IMR-90 (cell line): Measurements from ENCODE around the gene SH3BP5. TPM values are rescaled to one million over a fixed set of nuclear protein-coding genes. Genes with fewer than 3 reads are reported as not detected.

ENCODE experiments used
- ATAC-seq: fragments of 200-7000 bp; cut with Tn5 transposase; 2 replicates; pipeline ENCODE4 v1.9.1; 2020; ENCODE audit warnings: low read depth, mild to moderate bottlenecking, moderate library complexity
- BruUV-seq: library from RNA; stranded (reverse); fragments of 400-500 nt; replicated peaks from 2 replicates; lab custom pipeline; 2021; lab: Mats Ljungman, UMichigan
- CTCF ChIA-PET: fragments of 300-600 bp; formaldehyde crosslinking; extraction: SDS; loops from one replicate; lab custom pipeline; 2021; ENCODE audit warnings: antibody characterized with exemption; lab: Yijun Ruan, JAX
- POLR2A ChIA-PET: fragments of 300-600 bp; sonication (Branson Sonifier 250); formaldehyde crosslinking; loops from one replicate; lab custom pipeline; 2022; ENCODE audit warnings: antibody characterized with exemption; ENCODE audit not compliant: unreplicated experiment; lab: Charles Lee
- DNase-seq: peaks from one replicate; pipeline ENCODE4 v3.0.0; 2013
- H2AFZ ChIP-seq: replicated peaks from 2 replicates; pipeline ENCODE3; 2013; ENCODE audit warnings: low read length, mild to moderate bottlenecking; ENCODE audit not compliant: poor library complexity
- H2AK5ac ChIP-seq: 2 replicates; pipeline ENCODE4 v1.6.1; 2013; ENCODE audit warnings: low read depth, low read length, inconsistent platforms
- H2AK9ac ChIP-seq: replicated peaks from 2 replicates; pipeline ENCODE3; 2013; ENCODE audit warnings: mild to moderate bottlenecking, low read depth, low read length, moderate library complexity; ENCODE audit not compliant: poor library complexity
- H2BK120ac ChIP-seq: 2 replicates; pipeline ENCODE4 v1.6.1; 2013; ENCODE audit warnings: low read depth, low read length, inconsistent platforms
- H2BK15ac ChIP-seq: 3 replicates; pipeline ENCODE4 v1.6.1; 2013; ENCODE audit warnings: low read depth, low read length, inconsistent platforms
- H2BK20ac ChIP-seq: 2 replicates; pipeline ENCODE4 v1.6.1; 2013; ENCODE audit warnings: low read depth, mild to moderate bottlenecking, inconsistent platforms, low read length, moderate library complexity
- H2BK5ac ChIP-seq: 2 replicates; pipeline ENCODE4 v1.6.1; 2013; ENCODE audit warnings: mild to moderate bottlenecking, low read depth, low read length, inconsistent platforms; ENCODE audit not compliant: poor library complexity, severe bottlenecking
- H3K14ac ChIP-seq: replicated peaks from 2 replicates; pipeline ENCODE4 v1.6.1; 2013; ENCODE audit warnings: low read depth, low read length, inconsistent platforms
- H3K18ac ChIP-seq: 2 replicates; pipeline ENCODE4 v1.6.1; 2013; ENCODE audit warnings: low read depth, low read length, control low read depth
- H3K23ac ChIP-seq: 2 replicates; pipeline ENCODE4 v1.6.1; 2013; ENCODE audit warnings: low read depth, low read length, inconsistent platforms
- H3K27ac ChIP-seq: 2 replicates; pipeline ENCODE4 v1.5.1; 2013; ENCODE audit warnings: mild to moderate bottlenecking, control low read depth, low read length; ENCODE audit not compliant: insufficient read depth
- H3K27me3 ChIP-seq: 2 replicates; pipeline ENCODE4 v1.6.1; 2013; ENCODE audit warnings: low read length; ENCODE audit not compliant: control insufficient read depth, insufficient read depth
- H3K36me3 ChIP-seq: 2 replicates; pipeline ENCODE4 v1.6.1; 2013; ENCODE audit warnings: low read length, mixed read lengths; ENCODE audit not compliant: control insufficient read depth, insufficient read depth
- H3K4ac ChIP-seq: 2 replicates; pipeline ENCODE4 v1.6.1; 2013; ENCODE audit warnings: low read depth, low read length, inconsistent platforms
- H3K4me1 ChIP-seq: 2 replicates; pipeline ENCODE4 v1.6.1; 2013; ENCODE audit warnings: low read length, mixed read lengths; ENCODE audit not compliant: control insufficient read depth, insufficient read depth
- H3K4me2 ChIP-seq: 2 replicates; pipeline ENCODE4 v1.6.1; 2013; ENCODE audit warnings: low read depth, mild to moderate bottlenecking, control low read depth, low read length, moderate library complexity
- H3K4me3 ChIP-seq: 2 replicates; pipeline ENCODE4 v1.5.1; 2013; ENCODE audit warnings: low read depth, mild to moderate bottlenecking, control low read depth, low read length, moderate library complexity; ENCODE audit not compliant: insufficient read depth
- H3K56ac ChIP-seq: 2 replicates; pipeline ENCODE4 v1.6.1; 2013; ENCODE audit warnings: low read length, inconsistent platforms; ENCODE audit not compliant: insufficient read depth; ENCODE audit errors: extremely low read depth
- H3K79me1 ChIP-seq, 2 experiments: 2 replicates each; pipeline ENCODE4 v1.6.1; 2013; ENCODE audit warnings: low read length in 2 of 2, inconsistent platforms in 1 of 2, low read depth in 1 of 2
- H3K9ac ChIP-seq: 2 replicates; pipeline ENCODE4 v1.6.1; 2013; ENCODE audit warnings: low read depth, low read length, control low read depth
- H3K9me1 ChIP-seq: 2 replicates; pipeline ENCODE4 v1.6.1; 2013; ENCODE audit warnings: low read length, inconsistent platforms; ENCODE audit not compliant: insufficient read depth
- H3K9me3 ChIP-seq: 2 replicates; pipeline ENCODE4 v1.6.1; 2013; ENCODE audit warnings: low read length; ENCODE audit not compliant: control insufficient read depth, insufficient read depth
- H4K20me1 ChIP-seq: 2 replicates; pipeline ENCODE4 v1.6.1; 2013; ENCODE audit warnings: low read length, inconsistent platforms; ENCODE audit not compliant: insufficient read depth
- H4K5ac ChIP-seq: 2 replicates; pipeline ENCODE4 v1.6.1; 2013; ENCODE audit warnings: mild to moderate bottlenecking, low read depth, low read length, control low read depth
- H4K8ac ChIP-seq, 2 experiments: 2 replicates each; pipeline ENCODE4 v1.6.1; 2013; ENCODE audit warnings: low read depth in 2 of 2, low read length in 2 of 2, control low read depth in 1 of 2, inconsistent platforms in 1 of 2
- H4K91ac ChIP-seq: 2 replicates; pipeline ENCODE4 v1.6.1; 2013; ENCODE audit warnings: low read depth, low read length, inconsistent platforms; ENCODE audit not compliant: insufficient read depth
- BHLHE40 ChIP-seq: fragments of 150-350 bp; IDR thresholded peaks from 2 replicates; pipeline ENCODE4 v1.6.1; 2016; ENCODE audit warnings: mild to moderate bottlenecking, low read depth, low read length
- CTCF ChIP-seq: conservative IDR thresholded peaks from 2 replicates; pipeline ENCODE4 v1.5.1; 2012; ENCODE audit warnings: mild to moderate bottlenecking, low read depth, low read length, improper control_type of control experiment
- ELK1 ChIP-seq: fragments of 150-350 bp; IDR thresholded peaks from 2 replicates; pipeline ENCODE4 v1.6.1; 2016; ENCODE audit warnings: low read depth, mild to moderate bottlenecking, low read length, moderate library complexity, borderline replicate concordance
- MAZ ChIP-seq: IDR thresholded peaks from 2 replicates; pipeline ENCODE4 v1.6.1; 2012; ENCODE audit warnings: low read depth, mild to moderate bottlenecking, low read length, improper control_type of control experiment, moderate library complexity, borderline replicate concordance
- MXI1 ChIP-seq: IDR thresholded peaks from 2 replicates; pipeline ENCODE4 v1.6.1; 2012; ENCODE audit warnings: low read depth, mild to moderate bottlenecking, low read length, moderate library complexity, borderline replicate concordance
- NFE2L2 ChIP-seq: fragments of 150-350 bp; IDR thresholded peaks from 2 replicates; pipeline ENCODE4 v1.6.1; 2016; ENCODE audit warnings: low read depth, mild to moderate bottlenecking, low read length
- POLR2A ChIP-seq: IDR thresholded peaks from 2 replicates; pipeline ENCODE4 v1.6.1; 2012; ENCODE audit warnings: mild to moderate bottlenecking, low read depth, low read length
- RAD21 ChIP-seq: IDR thresholded peaks from 2 replicates; pipeline ENCODE4 v1.6.1; 2012; ENCODE audit warnings: low read length, improper control_type of control experiment
- RCOR1 ChIP-seq: IDR thresholded peaks from 2 replicates; pipeline ENCODE4 v1.6.1; 2012; ENCODE audit warnings: mild to moderate bottlenecking, low read length, improper control_type of control experiment; ENCODE audit not compliant: insufficient replicate concordance
- RFX5 ChIP-seq: IDR thresholded peaks from 2 replicates; pipeline ENCODE4 v1.8.0; 2012; ENCODE audit warnings: low read depth, mild to moderate bottlenecking, low read length, moderate library complexity
- SMC3 ChIP-seq: fragments of 150-350 bp; IDR thresholded peaks from 2 replicates; pipeline ENCODE4 v1.6.1; 2016; ENCODE audit warnings: low read depth, mild to moderate bottlenecking, antibody characterized with exemption, low read length, moderate library complexity
- USF2 ChIP-seq: fragments of 150-350 bp; IDR thresholded peaks from 2 replicates; pipeline ENCODE4 v1.6.1; 2017; ENCODE audit warnings: mild to moderate bottlenecking, antibody characterized with exemption, low read length, low read depth
- WGBS, 2 experiments: methylation state at CpG; one replicate each; pipeline versions ENCODE4 v1.1.5 to v1.1.7; 2013; ENCODE audit warnings: missing lambda C conversion rate in 2 of 2; ENCODE audit not compliant: insufficient read length in 1 of 2; ENCODE audit errors: extremely low coverage in 2 of 2; 5-methylcytosine and 5-hydroxymethylcytosine counted together
- dilution Hi-C: fragments of 300-500 bp; cut with HindIII; formaldehyde crosslinking; loops from one replicate; pipeline ENCODE4 v1.14.3; 2018; ENCODE audit warnings: low sequenced_read_pairs; ENCODE audit not compliant: unreplicated experiment
- in situ Hi-C: fragments of 300-500 bp; cut with MboI; formaldehyde crosslinking; loops from 3 replicates; pipeline ENCODE4 v1.14.3; 2019; ENCODE audit warnings: low sequenced_read_pairs, inconsistent platforms, mixed read lengths
- intact Hi-C: fragments of 100-400 bp; cut with micrococcal nuclease; formaldehyde crosslinking; loops from 2 replicates; pipeline ENCODE4 v1.10.0; 2022
- polyA plus RNA-seq, 3 experiments: library from polyadenylated mRNA; depleted of rRNA; stranded (reverse); fragments of >200 nt; gene quantifications; 2 replicates each; pipeline ENCODE4 v1.2.3, GENCODE V29; 2012; ENCODE audit warnings: low replicate concordance in 1 of 3
- total RNA-seq: library from RNA; depleted of rRNA; stranded (reverse); fragments of >200 nt; gene quantifications from 2 replicates; pipeline ENCODE4 v1.2.3, GENCODE V29; 2012

SH3BP5 gene
- total and polyA plus RNA-seq, 2 of the 4 experiments (the other 2 are of a cell fraction), result 14.0 to 23.5 TPM

- Histone ChIP-seq H3K4ac (no peak overlapping the region), H4K20me1 (peaks cover 12% of the 10 kb centered on the region; the same call in 1 of the 2 replicates), H2BK120ac (no peak overlapping the region), H2AK9ac (no peak overlapping the region), H3K18ac (no peak overlapping the region), H3K4me2 (no peak overlapping the region), H3K4me1 (no peaks in the 10 kb centered on the region), H2BK15ac (no peak overlapping the region), H3K23ac (no peak overlapping the region), H4K8ac (no peak overlapping the region), H3K27ac (no peak overlapping the region), H3K56ac (no peak overlapping the region), H3K27me3 (no peaks in the 10 kb centered on the region), H4K91ac (no peak overlapping the region), H3K9me1 (peaks cover 3% of the 10 kb centered on the region; the same call in 1 of the 2 replicates), H3K4me3 (no peak overlapping the region), H3K9me3 (no peaks in the 10 kb centered on the region), H2AFZ (no peak overlapping the region), H4K5ac (no peak overlapping the region), H2BK5ac (no peak overlapping the region), H2AK5ac (no peak overlapping the region), H2BK20ac (no peak overlapping the region), H3K9ac (no peak overlapping the region), H3K79me1 (peaks cover 28 to 34% of the 10 kb centered on the region in 2 experiments), H3K36me3 (peaks cover 37% of the 10 kb centered on the region), H3K14ac (no peak overlapping the region)
- no CpG with 5 or more reads among the region's 1 CpG for WGBS, 2 experiments
- TF ChIP-seq NFE2L2 (no peak), RFX5 (no peak), USF2 (no peak), BHLHE40 (no peak), MAZ (no peak), CTCF (no peak), RAD21 (no peak), MXI1 (no peak), RCOR1 (no peak), POLR2A (no peak), SMC3 (no peak), ELK1 (no peak)
- dilution Hi-C loops (no loop called here), in situ Hi-C loops (loop anchor here (25.0 kb wide), 1 partner anchor 277 kb away; the partner anchor contains the start of gene NR2C2), intact Hi-C loops (loop anchor here (5.0 kb wide), 1 partner anchor 38 kb away; no protein-coding TSS in a partner anchor)
- ChIA-PET POLR2A (no interaction called here), CTCF (interaction anchor here (0.8 kb wide), 1 partner anchor 24 kb away, joined by 3 read pairs; no protein-coding TSS in a partner anchor)
- ATAC-seq (no peak), DNase-seq (no peak)
- BruUV-seq, result no TSS peak
Observed at GRCh38 chr3:15214758-15215157, 117.6 kb downstream of the SH3BP5 start.
